Tibial nerve (tissue), 4 donors: ENCODE measurements around the gene HOXB4. TPM values are rescaled to one million over a fixed set of nuclear protein-coding genes. Genes with fewer than 3 reads are reported as not detected.
A peak's percentile ranks its signal among the peaks of the same experiment; 100 is the strongest.

ENCODE experiments used
- DNase-seq, 2 donors: peaks; one replicate each; pipeline ENCODE4 v3.0.0-alpha.2; 2019; ENCODE audit warnings: low spot score in 2 of 2
- H3K27ac ChIP-seq, 4 donors: fragments of 200-600 bp; sonication (generic) in 3 of 4; one replicate each; pipeline ENCODE4 v1.5.1; 2017 to 2019; ENCODE audit warnings: mild to moderate bottlenecking in 1 of 4
- H3K27me3 ChIP-seq, 2 donors: fragments of 200-600 bp; sonication (generic) in 1 of 2; one replicate each; pipeline versions ENCODE4 v1.5.1 to v1.6.0; 2017 to 2019
- H3K36me3 ChIP-seq, 3 donors: fragments of 200-600 bp; sonication (generic); one replicate each; pipeline ENCODE4 v1.5.1; 2018 to 2019
- H3K4me1 ChIP-seq, 4 donors: fragments of 200-600 bp; sonication (generic) in 3 of 4; one replicate each; pipeline ENCODE4 v1.5.1; 2017 to 2019
- H3K4me3 ChIP-seq, 4 donors: fragments of 200-600 bp; sonication (generic) in 3 of 4; one replicate each; pipeline ENCODE4 v1.5.1; 2017 to 2019; ENCODE audit warnings: mild to moderate bottlenecking in 1 of 4, moderate library complexity in 1 of 4
- H3K9me3 ChIP-seq, 4 donors: fragments of 200-600 bp; sonication (generic) in 3 of 4; one replicate each; pipeline ENCODE4 v1.5.1; 2017 to 2019
- CTCF ChIP-seq, 5 experiments: fragments of 200-600 bp in 3 of 5; fragments of 450-650 bp in 2 of 5; sonication (generic) in 3 of 5; IDR thresholded peaks; one replicate each; pipeline ENCODE4 v1.5.1; 2016 to 2019; ENCODE audit warnings: antibody characterized with exemption in 5 of 5, mild to moderate bottlenecking in 3 of 5, moderate library complexity in 2 of 5
- EP300 ChIP-seq, 2 donors: sonication (generic); formaldehyde crosslinking; IDR thresholded peaks; one replicate each; pipeline ENCODE4 v1.6.1; 2017; ENCODE audit warnings: antibody characterized with exemption in 2 of 2, mild to moderate bottlenecking in 1 of 2
- POLR2A ChIP-seq, 2 donors: fragments of 450-650 bp; IDR thresholded peaks; one replicate each; pipeline ENCODE4 v1.6.1; 2017; ENCODE audit warnings: antibody characterized with exemption in 2 of 2, mild to moderate bottlenecking in 2 of 2, moderate library complexity in 2 of 2
- WGBS, 2 donors: methylation state at CpG; one replicate each; pipeline ENCODE4 v1.1.5; 2018; 5-methylcytosine and 5-hydroxymethylcytosine counted together
- total RNA-seq, 4 donors: library from RNA; depleted of rRNA; stranded (reverse); fragments of >200 nt; gene quantifications; one replicate each; pipeline ENCODE4 v1.1.0, GENCODE V29; 2016

HOXB4 gene
- total RNA-seq, 4 donors from 2014 or later: 1.2 to 3.5 (median 2.0) TPM

GRCh38 chr17:48565925-48566710 lies 12.0 kb downstream of the HOXB4 start:
- Histone ChIP-seq H3K4me3 (no peak overlapping the region), H3K27ac (no peak overlapping the region), H3K4me1 (peaks cover 0 to 56% (median 10%) of the 10 kb centered on the region in 4 donors), H3K9me3 (no peaks in the 10 kb centered on the region), H3K36me3 (no peaks in the 10 kb centered on the region), H3K27me3 (peaks cover 0 to 98% of the 10 kb centered on the region in 2 donors)
- no peak for TF ChIP-seq EP300 (IDR thresholded peaks at IDR 0.05)
- TF ChIP-seq POLR2A (IDR thresholded peaks at IDR 0.05): no peak
- TF ChIP-seq CTCF (IDR thresholded peaks at IDR 0.05): no peak
- no peak for DNase-seq
- WGBS, 2 donors: 68 to 69% methylated on average over 4 of the region's 4 CpGs

DNA sequence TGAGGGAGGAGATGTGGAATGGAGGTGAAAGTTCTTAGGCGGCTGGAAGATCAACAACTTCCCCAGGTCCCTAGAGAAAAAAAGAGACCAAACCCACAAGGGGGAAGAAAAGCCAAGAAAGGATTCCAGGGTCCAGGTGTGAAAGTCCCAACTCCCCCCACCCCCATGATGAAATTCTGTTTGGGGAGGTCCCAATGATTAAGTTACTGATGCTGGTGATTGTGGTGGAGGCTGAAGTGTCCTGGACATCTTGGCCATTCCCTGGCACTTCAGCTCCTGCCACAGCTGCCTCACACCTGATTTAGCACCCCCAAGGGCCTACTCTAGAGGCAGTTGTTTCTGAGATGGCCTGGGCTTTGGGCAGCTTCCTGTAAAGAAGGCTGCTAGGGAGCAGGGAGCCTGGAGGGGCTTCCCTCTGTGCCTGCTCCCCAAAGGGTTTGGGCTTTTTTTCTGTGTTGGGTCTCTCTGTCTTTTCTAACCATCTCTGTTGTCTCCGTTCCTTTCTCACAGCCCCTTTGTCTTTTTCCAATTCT lies 13.1 kb downstream of the HOXB4 start:
- H3K4me1 ChIP-seq: peaks cover 0 to 46% (median 10%) of the 10 kb centered on the region in 4 donors
- no peak overlapping the region for H3K4me3 ChIP-seq
- H3K36me3 ChIP-seq: no peaks in the 10 kb centered on the region
- WGBS, 2 donors: 60 to 69% methylated on average over 2 of the region's 2 CpGs
- H3K9me3 ChIP-seq: no peaks in the 10 kb centered on the region
- TF ChIP-seq CTCF (IDR thresholded peaks at IDR 0.05) (no peak), EP300 (IDR thresholded peaks at IDR 0.05) (no peak), POLR2A (IDR thresholded peaks at IDR 0.05) (no peak)
- H3K27me3 ChIP-seq: peaks cover 0 to 98% of the 10 kb centered on the region in 2 donors
- no peak for DNase-seq
- H3K27ac ChIP-seq: peak overlapping the region in 2 of 4 donors; percentile 61 to 65

GRCh38 chr17:48564188-48565021 lies 13.7 kb downstream of the HOXB4 start:
- Histone ChIP-seq H3K4me3 (peak overlapping the region; percentile 31 to 49 (median 32)), H3K4me1 (peaks cover 0 to 41% (median 14%) of the 10 kb centered on the region in 4 donors), H3K36me3 (no peaks in the 10 kb centered on the region), H3K9me3 (no peaks in the 10 kb centered on the region), H3K27ac (peak overlapping the region in 3 of 4 donors; percentile 19 to 65 (median 61)), H3K27me3 (peaks cover 0 to 98% of the 10 kb centered on the region in 2 donors)
- no peak for TF ChIP-seq POLR2A (IDR thresholded peaks at IDR 0.05)
- TF ChIP-seq EP300 (IDR thresholded peaks at IDR 0.05): no peak
- TF ChIP-seq CTCF (IDR thresholded peaks at IDR 0.05): no peak
- WGBS, 2 donors: 8 to 13% methylated on average over 30 to 69 of the region's 73 CpGs
- DNase-seq: no peak

- Histone ChIP-seq H3K4me3 (peak overlapping the region in 3 of 4 donors; percentile 31 to 49 (median 32)), H3K27ac (peak overlapping the region in 3 of 4 donors; percentile 19 to 65 (median 61)), H3K27me3 (peaks cover 0 to 98% of the 10 kb centered on the region in 2 donors), H3K4me1 (peaks cover 0 to 35% (median 14%) of the 10 kb centered on the region in 4 donors), H3K9me3 (no peaks in the 10 kb centered on the region), H3K36me3 (no peaks in the 10 kb centered on the region)
- DNase-seq: no peak
- TF ChIP-seq EP300 (IDR thresholded peaks at IDR 0.05): no peak
- no peak for TF ChIP-seq CTCF (IDR thresholded peaks at IDR 0.05)
- 23 to 30% methylated on average over 9 to 10 of the region's 10 CpGs for WGBS, 2 donors
Observed at GRCh38 chr17:48563867-48564187, 14.3 kb downstream of the HOXB4 start.
